Skeletal muscle tissue (tissue), 4 donors: ENCODE data around the gene CDADC1. TPM values are rescaled to one million over a fixed set of nuclear protein-coding genes. Genes with fewer than 3 reads are reported as not detected.

Source experiments
- H3K27ac ChIP-seq: one replicate; pipeline ENCODE4 v1.7.0; 2013; ENCODE audit warnings: mild to moderate bottlenecking, low read depth, low read length, inconsistent platforms
- H3K27me3 ChIP-seq, 3 donors: one replicate each; pipeline ENCODE4 v1.7.0; 2013; ENCODE audit warnings: low read length in 3 of 3; ENCODE audit not compliant: control insufficient read depth in 3 of 3, insufficient read depth in 3 of 3
- H3K36me3 ChIP-seq, 3 donors: one replicate each; pipeline ENCODE4 v1.7.0; 2013; ENCODE audit warnings: low read length in 3 of 3; ENCODE audit not compliant: control insufficient read depth in 3 of 3, insufficient read depth in 3 of 3
- H3K4me1 ChIP-seq, 3 donors: one replicate each; pipeline ENCODE4 v1.7.0; 2013; ENCODE audit warnings: low read length in 3 of 3, mild to moderate bottlenecking in 3 of 3; ENCODE audit not compliant: control insufficient read depth in 3 of 3, insufficient read depth in 3 of 3
- H3K4me3 ChIP-seq, 3 donors: one replicate each; pipeline ENCODE4 v1.7.0; 2013; ENCODE audit warnings: low read length in 3 of 3
- H3K9ac ChIP-seq, 3 donors: one replicate each; pipeline ENCODE4 v1.7.0; 2013; ENCODE audit warnings: low read length in 3 of 3, mild to moderate bottlenecking in 3 of 3, moderate library complexity in 2 of 3, low read depth in 1 of 3
- H3K9me3 ChIP-seq, 3 donors: one replicate each; pipeline ENCODE4 v1.7.0; 2013; ENCODE audit warnings: low read length in 3 of 3; ENCODE audit not compliant: control insufficient read depth in 3 of 3
- total RNA-seq: library from RNA; depleted of rRNA; stranded (reverse); fragments of >200 nt; gene quantifications from one replicate; pipeline ENCODE4 v1.2.3, GENCODE V29; 2014
- donor health status: Osteomylitis.

CDADC1 gene
- total RNA-seq, 1 donor from 2014 or later: 5.7 TPM

DNA sequence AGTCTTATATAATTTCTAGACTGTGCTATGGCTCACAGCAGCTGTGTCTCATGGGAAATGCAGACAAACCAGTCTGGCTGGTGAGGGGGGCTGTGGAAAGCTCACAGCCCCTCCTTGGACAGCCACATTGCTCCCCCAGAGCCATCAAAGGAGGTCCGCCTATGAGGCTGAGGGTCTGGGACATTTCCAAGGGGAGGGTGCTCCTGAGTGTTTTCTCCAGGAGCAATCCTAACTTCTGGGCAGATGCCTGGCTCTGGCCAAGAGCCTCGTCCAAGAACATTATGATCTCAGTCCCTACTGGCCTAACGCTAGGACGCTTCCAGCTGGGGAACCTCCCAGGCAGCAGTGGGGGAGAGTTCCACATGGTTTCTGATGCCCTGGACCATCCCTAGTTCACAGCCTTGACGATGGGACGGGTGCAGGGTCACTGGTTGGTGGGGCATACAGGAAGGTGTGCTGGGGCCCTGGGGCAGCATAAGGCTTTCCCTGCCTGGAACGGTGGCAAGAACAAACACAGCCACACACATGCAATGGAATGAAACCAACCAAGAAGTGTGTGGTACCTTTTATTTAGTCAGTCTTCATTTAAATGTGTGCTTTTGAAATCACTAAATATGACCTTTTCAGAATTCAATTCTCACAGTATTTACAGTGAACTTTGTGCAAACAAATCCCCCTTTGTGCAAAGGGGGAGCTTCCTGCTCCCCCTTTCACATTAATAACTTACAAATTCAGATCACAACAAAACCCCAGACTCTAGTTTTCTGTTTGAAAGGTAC, 60.6 kb downstream of the CDADC1 start:
- Histone ChIP-seq H3K9ac (peak overlapping the region in 2 of 3 donors; percentile 5 to 33), H3K36me3 (peaks cover 0 to 3% (median 2%) of the 10 kb centered on the region in 3 donors), H3K27ac (peak overlapping the region; percentile 59), H3K27me3 (no peaks in the 10 kb centered on the region), H3K4me1 (peaks cover 7 to 26% (median 12%) of the 10 kb centered on the region in 3 donors), H3K4me3 (peak overlapping the region in 1 of 3 donors; percentile 31), H3K9me3 (no peaks in the 10 kb centered on the region)

- Histone ChIP-seq H3K27me3 (no peaks in the 10 kb centered on the region), H3K4me3 (no peak overlapping the region), H3K27ac (peak overlapping the region; percentile 59), H3K4me1 (peaks cover 8 to 26% (median 13%) of the 10 kb centered on the region in 3 donors), H3K9me3 (no peaks in the 10 kb centered on the region), H3K9ac (no peak overlapping the region), H3K36me3 (peaks cover 0 to 3% (median 2%) of the 10 kb centered on the region in 3 donors)
Measured at GRCh38 chr13:49308921-49309408, 61.2 kb downstream of the CDADC1 start.

GRCh38 chr13:49310251-49310650, 62.5 kb downstream of the CDADC1 start:
- no peak overlapping the region for H3K4me3 ChIP-seq
- peaks cover 7 to 28% (median 19%) of the 10 kb centered on the region in 3 donors for H3K4me1 ChIP-seq
- H3K9ac ChIP-seq: no peak overlapping the region
- H3K27me3 ChIP-seq: no peaks in the 10 kb centered on the region
- peaks cover 0 to 3% (median 2%) of the 10 kb centered on the region in 3 donors for H3K36me3 ChIP-seq
- H3K9me3 ChIP-seq: no peaks in the 10 kb centered on the region
- H3K27ac ChIP-seq: no peak overlapping the region

- Histone ChIP-seq H3K9ac (no peak overlapping the region), H3K4me3 (no peak overlapping the region), H3K36me3 (peaks cover 0 to 3% (median 2%) of the 10 kb centered on the region in 3 donors), H3K27ac (no peak overlapping the region), H3K9me3 (no peaks in the 10 kb centered on the region), H3K4me1 (peaks cover 7 to 19% (median 19%) of the 10 kb centered on the region in 3 donors), H3K27me3 (no peaks in the 10 kb centered on the region)
Measured at GRCh38 chr13:49311816-49312215, 64.1 kb downstream of the CDADC1 start.

GRCh38 chr13:49314344-49314882, 66.7 kb downstream of the CDADC1 start:
- Histone ChIP-seq H3K4me1 (peaks cover 0 to 12% (median 9%) of the 10 kb centered on the region in 3 donors), H3K9ac (no peak overlapping the region), H3K4me3 (no peak overlapping the region)

GRCh38 chr13:49315036-49315565, 67.4 kb downstream of the CDADC1 start:
- Histone ChIP-seq H3K4me3 (no peak overlapping the region), H3K27me3 (no peaks in the 10 kb centered on the region), H3K36me3 (peaks cover 0 to 2% (median 2%) of the 10 kb centered on the region in 3 donors), H3K9me3 (no peaks in the 10 kb centered on the region), H3K27ac (no peak overlapping the region), H3K9ac (no peak overlapping the region), H3K4me1 (peaks cover 0 to 12% (median 9%) of the 10 kb centered on the region in 3 donors)

More at GRCh38 chr13:49314344-49314882, 66.7 kb downstream of the CDADC1 start:
- peaks cover 0 to 3% (median 2%) of the 10 kb centered on the region in 3 donors for H3K36me3 ChIP-seq
- no peaks in the 10 kb centered on the region for H3K9me3 ChIP-seq
- no peaks in the 10 kb centered on the region for H3K27me3 ChIP-seq
- H3K27ac ChIP-seq: peak overlapping the region; percentile 60

DNA sequence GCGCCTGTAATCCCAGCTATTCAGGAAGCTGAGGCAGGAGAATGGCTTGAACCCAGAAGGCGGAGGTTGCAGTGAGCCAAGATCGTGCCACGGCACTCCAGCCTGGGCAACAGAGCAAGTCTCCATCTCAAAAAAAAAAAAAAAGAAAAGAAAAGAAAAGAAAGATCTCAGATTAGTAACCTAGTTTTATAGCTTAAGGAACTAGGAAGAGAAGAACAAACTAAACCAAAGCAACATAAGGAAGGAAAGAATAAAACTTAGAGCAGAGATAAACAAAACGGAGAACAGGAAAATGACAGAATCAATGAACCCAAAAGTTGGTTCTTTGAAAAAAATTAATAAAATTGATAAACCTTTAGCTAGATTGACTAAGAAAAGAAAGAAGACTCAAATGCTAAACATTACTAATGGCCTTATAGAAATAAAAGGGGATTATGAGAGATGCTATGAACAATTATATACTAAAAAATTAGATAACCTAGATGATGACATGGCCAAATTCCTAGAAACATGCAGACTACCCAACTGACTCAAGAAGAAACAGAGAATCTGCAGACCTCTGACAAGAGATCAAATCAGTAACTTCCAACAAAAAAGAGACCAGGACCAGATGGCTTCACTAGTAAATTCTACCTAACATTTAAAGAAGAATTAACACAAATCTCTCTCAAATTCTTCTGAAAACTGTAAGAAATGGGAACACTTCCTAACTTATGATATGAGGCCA, 68.2 kb downstream of the CDADC1 start:
- Histone ChIP-seq H3K9me3 (no peaks in the 10 kb centered on the region), H3K27ac (no peak overlapping the region), H3K4me3 (no peak overlapping the region), H3K36me3 (no peaks in the 10 kb centered on the region), H3K4me1 (peaks cover 0 to 12% (median 9%) of the 10 kb centered on the region in 3 donors), H3K9ac (no peak overlapping the region), H3K27me3 (no peaks in the 10 kb centered on the region)

DNA sequence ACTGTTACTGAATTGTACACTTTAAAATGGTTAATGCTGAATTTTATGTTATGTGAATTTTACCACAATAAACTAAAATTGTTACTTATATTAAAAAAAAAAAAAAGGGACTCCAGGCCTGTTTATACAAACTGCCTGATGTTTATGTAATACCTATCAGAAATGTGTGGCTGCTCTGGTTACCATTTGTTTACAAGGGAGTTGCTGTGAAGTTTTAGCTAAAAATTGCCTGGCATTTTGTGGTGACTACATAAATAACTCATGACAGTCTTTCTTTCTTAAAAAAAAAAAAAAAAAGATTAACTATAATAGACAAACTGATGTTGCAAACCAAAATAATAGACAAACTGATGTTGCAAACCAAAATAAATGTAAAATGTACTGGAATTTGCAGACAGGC, 71.8 kb downstream of the CDADC1 start:
- no peak overlapping the region for H3K4me3 ChIP-seq
- H3K36me3 ChIP-seq: no peaks in the 10 kb centered on the region
- H3K27ac ChIP-seq: no peak overlapping the region

GRCh38 chr13:49319951-49320350, 72.2 kb downstream of the CDADC1 start:
- H3K9me3 ChIP-seq: no peaks in the 10 kb centered on the region
- no peaks in the 10 kb centered on the region for H3K27me3 ChIP-seq
- no peaks in the 10 kb centered on the region for H3K4me1 ChIP-seq
- H3K27ac ChIP-seq: no peak overlapping the region
- H3K36me3 ChIP-seq: no peaks in the 10 kb centered on the region
- no peak overlapping the region for H3K4me3 ChIP-seq
- no peak overlapping the region for H3K9ac ChIP-seq

More for the DNA sequence above, 71.8 kb downstream of the CDADC1 start:
- H3K9me3 ChIP-seq: no peaks in the 10 kb centered on the region
- H3K4me1 ChIP-seq: peaks cover 0 to under 1% (median 0%) of the 10 kb centered on the region in 3 donors
- H3K9ac ChIP-seq: no peak overlapping the region
- H3K27me3 ChIP-seq: no peaks in the 10 kb centered on the region
